ENCODE measurements around the gene NID2. TPM values are rescaled to one million over a fixed set of nuclear protein-coding genes. Genes with fewer than 3 reads are reported as not detected.

NID2 gene
- total RNA-seq, 1 experiment from 2014 or later, result 12.6 TPM

DNA sequence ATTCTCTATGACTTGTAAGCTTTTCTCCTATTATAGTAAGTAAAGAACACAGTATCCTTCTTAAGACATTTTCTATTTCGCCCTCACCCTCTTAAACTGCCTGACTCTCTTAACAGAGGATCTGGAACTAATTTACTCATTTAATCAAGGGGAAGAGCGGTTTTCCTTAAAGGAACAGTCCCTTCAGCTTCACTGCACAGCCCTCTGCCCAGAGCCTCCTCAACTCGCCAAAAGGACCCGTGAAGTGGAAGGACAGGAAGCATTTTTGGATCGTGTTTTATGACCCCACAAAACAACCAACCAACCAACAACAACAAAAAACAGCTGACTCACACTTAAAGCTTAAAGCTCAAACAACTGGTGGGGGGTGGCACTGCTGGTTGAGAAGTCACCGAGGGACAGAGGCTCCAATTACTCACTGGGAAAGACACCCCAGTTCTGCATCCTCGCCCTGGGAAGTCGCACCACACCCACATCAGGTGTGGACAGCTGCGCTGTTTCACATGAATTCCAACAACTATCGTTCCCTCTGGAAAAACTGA lies 35.7 kb downstream of the NID2 start:
- BruUV-seq (replicated peaks), result no TSS peak
- TF ChIP-seq, protein P1, sequence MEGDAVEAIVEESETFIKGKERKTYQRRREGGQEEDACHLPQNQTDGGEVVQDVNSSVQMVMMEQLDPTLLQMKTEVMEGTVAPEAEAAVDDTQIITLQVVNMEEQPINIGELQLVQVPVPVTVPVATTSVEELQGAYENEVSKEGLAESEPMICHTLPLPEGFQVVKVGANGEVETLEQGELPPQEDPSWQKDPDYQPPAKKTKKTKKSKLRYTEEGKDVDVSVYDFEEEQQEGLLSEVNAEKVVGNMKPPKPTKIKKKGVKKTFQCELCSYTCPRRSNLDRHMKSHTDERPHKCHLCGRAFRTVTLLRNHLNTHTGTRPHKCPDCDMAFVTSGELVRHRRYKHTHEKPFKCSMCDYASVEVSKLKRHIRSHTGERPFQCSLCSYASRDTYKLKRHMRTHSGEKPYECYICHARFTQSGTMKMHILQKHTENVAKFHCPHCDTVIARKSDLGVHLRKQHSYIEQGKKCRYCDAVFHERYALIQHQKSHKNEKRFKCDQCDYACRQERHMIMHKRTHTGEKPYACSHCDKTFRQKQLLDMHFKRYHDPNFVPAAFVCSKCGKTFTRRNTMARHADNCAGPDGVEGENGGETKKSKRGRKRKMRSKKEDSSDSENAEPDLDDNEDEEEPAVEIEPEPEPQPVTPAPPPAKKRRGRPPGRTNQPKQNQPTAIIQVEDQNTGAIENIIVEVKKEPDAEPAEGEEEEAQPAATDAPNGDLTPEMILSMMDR (conservative IDR thresholded peaks at IDR 0.05; ENCODE audit: low read depth, low read length), result no peak
- TF ChIP-seq EZH2 (IDR thresholded peaks at IDR 0.05; ENCODE audit: borderline replicate concordance, low read depth, low read length, poor library complexity, severe bottlenecking), result no peak
- Histone ChIP-seq H3K36me3 (ENCODE audit: insufficient read depth, low read length, poor library complexity, severe bottlenecking) (peaks cover 10% of the 10 kb centered on the region), H3K4me3 (ENCODE audit: low read depth, low read length, poor library complexity, severe bottlenecking) (peak overlapping the region; percentile 5), H3K27me3 (replicated peaks; ENCODE audit: insufficient read depth, low read depth, low read length, poor library complexity) (no peaks in the 10 kb centered on the region), H3K27ac (ENCODE audit: low read depth, low read length, poor library complexity, severe bottlenecking) (peak overlapping the region; percentile 86), H3K9me3 (ENCODE audit: low read depth, low read length, poor library complexity, severe bottlenecking) (no peaks in the 10 kb centered on the region), H3K4me1 (ENCODE audit: insufficient read depth, low read length, poor library complexity, severe bottlenecking) (peaks cover 48% of the 10 kb centered on the region)
- intact Hi-C loops (cut with micrococcal nuclease; ENCODE audit: unreplicated experiment), result no loop called here
- ChIA-PET CTCF (interaction anchor here (0.9 to 1.5 kb wide), 2 partner anchors 10 to 17 kb away, joined by 3 to 4 read pairs; no protein-coding TSS in a partner anchor), POLR2A (ENCODE audit: low non-redundant PET) (interaction anchor here (0.8 kb wide), 1 partner anchor 36 kb away, joined by 3 read pairs; no protein-coding TSS in a partner anchor)
- DNase-seq (ENCODE audit: low spot score), result peak; percentile 88

- no peak for TF ChIP-seq EZH2 (IDR thresholded peaks at IDR 0.05; ENCODE audit: borderline replicate concordance, low read depth, low read length, poor library complexity, severe bottlenecking)
- TF ChIP-seq, protein P1 (conservative IDR thresholded peaks at IDR 0.05; ENCODE audit: low read depth, low read length), result no peak
- no peaks in the 10 kb centered on the region for H3K9me3 ChIP-seq (ENCODE audit: low read depth, low read length, poor library complexity, severe bottlenecking)
- ChIA-PET POLR2A (ENCODE audit: low non-redundant PET) (interaction anchor here (0.8 kb wide), 1 partner anchor 37 kb away, joined by 3 read pairs; no protein-coding TSS in a partner anchor), CTCF (interaction anchor here (0.9 to 1.5 kb wide), 2 partner anchors 11 to 16 kb away, joined by 3 to 4 read pairs; no protein-coding TSS in a partner anchor)
- no peak for DNase-seq (ENCODE audit: low spot score)
- intact Hi-C loops (cut with micrococcal nuclease; ENCODE audit: unreplicated experiment), result no loop called here
- no peaks in the 10 kb centered on the region for H3K27me3 ChIP-seq (replicated peaks; ENCODE audit: insufficient read depth, low read depth, low read length, poor library complexity)
- H3K36me3 ChIP-seq (ENCODE audit: insufficient read depth, low read length, poor library complexity, severe bottlenecking), result peaks cover 10% of the 10 kb centered on the region
- peak overlapping the region; percentile 86 for H3K27ac ChIP-seq (ENCODE audit: low read depth, low read length, poor library complexity, severe bottlenecking)
- peaks cover 48% of the 10 kb centered on the region for H3K4me1 ChIP-seq (ENCODE audit: insufficient read depth, low read length, poor library complexity, severe bottlenecking)
- BruUV-seq (replicated peaks), result no TSS peak
- H3K4me3 ChIP-seq (ENCODE audit: low read depth, low read length, poor library complexity, severe bottlenecking), result peak overlapping the region; percentile 3
These were observed 36.6 kb downstream of the NID2 start for GRCh38 chr14:52032204-52032801.

DNA sequence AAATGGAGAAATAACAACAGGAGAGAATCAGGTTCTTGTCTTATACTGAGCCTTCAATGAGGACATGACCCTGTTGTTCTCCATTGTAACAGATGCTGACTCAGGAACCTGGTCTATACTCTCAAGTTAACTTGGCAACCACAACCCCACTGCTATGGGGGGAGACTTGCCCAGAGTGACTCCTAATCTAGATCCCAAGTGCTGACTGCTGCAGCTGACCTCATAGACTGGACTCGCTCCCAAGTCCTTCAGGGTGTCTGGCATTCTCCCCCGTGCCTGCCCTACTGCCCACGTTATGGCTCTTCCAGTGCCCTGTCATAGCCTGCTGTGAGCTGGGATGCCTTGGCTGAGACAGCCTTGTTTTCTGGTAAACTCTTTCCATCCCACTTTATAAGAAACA lies 37.1 kb downstream of the NID2 start:
- CTCF ChIA-PET, result no interaction called here
- POLR2A ChIA-PET (ENCODE audit: low non-redundant PET), result no interaction called here
- Histone ChIP-seq H3K9me3 (ENCODE audit: low read depth, low read length, poor library complexity, severe bottlenecking) (no peaks in the 10 kb centered on the region), H3K4me1 (ENCODE audit: insufficient read depth, low read length, poor library complexity, severe bottlenecking) (peaks cover 48% of the 10 kb centered on the region), H3K4me3 (ENCODE audit: low read depth, low read length, poor library complexity, severe bottlenecking) (no peak overlapping the region), H3K27me3 (replicated peaks; ENCODE audit: insufficient read depth, low read depth, low read length, poor library complexity) (no peaks in the 10 kb centered on the region), H3K36me3 (ENCODE audit: insufficient read depth, low read length, poor library complexity, severe bottlenecking) (peaks cover 7% of the 10 kb centered on the region), H3K27ac (ENCODE audit: low read depth, low read length, poor library complexity, severe bottlenecking) (peak overlapping the region; percentile 86)
- TF ChIP-seq, protein P1 (conservative IDR thresholded peaks at IDR 0.05; ENCODE audit: low read depth, low read length), result no peak
- no peak for TF ChIP-seq EZH2 (IDR thresholded peaks at IDR 0.05; ENCODE audit: borderline replicate concordance, low read depth, low read length, poor library complexity, severe bottlenecking)
- no TSS peak for BruUV-seq (replicated peaks)
- intact Hi-C loops (cut with micrococcal nuclease; ENCODE audit: unreplicated experiment), result no loop called here
- DNase-seq (ENCODE audit: low spot score), result no peak

All from A673 (cell line).